SHP77 treated with DMSO at 0.1 percent for 48 hours (cell line): Measurements from ENCODE around the gene MRPL16.
"Not testable (repeated sequence)": the region's sequence is repeated elsewhere in the genome, so short reads cannot be mapped to it uniquely, and the experiment has no call there.

Experiments
- DNase-seq: peaks from one replicate; lab custom pipeline; 2025; lab: John Stamatoyannopoulos, UW

MRPL16 gene

DNA sequence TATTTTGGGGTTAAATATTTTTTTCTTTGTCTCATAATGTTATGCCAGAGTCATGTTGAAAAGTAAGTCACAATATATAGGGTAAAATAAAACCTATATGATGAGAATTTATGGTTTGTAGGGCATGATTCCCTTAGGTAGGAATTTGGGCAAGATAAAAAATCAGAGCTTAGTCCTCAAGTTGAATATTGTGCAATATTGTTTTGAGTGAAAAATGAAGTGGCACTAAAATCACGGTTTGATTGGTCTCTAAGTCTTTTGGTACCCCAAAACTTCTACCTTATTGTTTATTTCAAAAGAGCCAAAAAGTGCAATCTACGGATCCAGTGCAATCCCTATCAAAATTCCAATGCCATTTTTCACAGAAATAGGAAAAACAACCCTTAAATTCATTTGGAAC lies 1.6 kb upstream of the MRPL16 start:
- no peak for DNase-seq

- DNase-seq: no peak
These were observed 307 bp upstream of the MRPL16 start for GRCh38 chr11:59810911-59811259.

- DNase-seq: no peak
These were observed 3.4 kb downstream of the MRPL16 start for GRCh38 chr11:59807047-59807610.

DNA sequence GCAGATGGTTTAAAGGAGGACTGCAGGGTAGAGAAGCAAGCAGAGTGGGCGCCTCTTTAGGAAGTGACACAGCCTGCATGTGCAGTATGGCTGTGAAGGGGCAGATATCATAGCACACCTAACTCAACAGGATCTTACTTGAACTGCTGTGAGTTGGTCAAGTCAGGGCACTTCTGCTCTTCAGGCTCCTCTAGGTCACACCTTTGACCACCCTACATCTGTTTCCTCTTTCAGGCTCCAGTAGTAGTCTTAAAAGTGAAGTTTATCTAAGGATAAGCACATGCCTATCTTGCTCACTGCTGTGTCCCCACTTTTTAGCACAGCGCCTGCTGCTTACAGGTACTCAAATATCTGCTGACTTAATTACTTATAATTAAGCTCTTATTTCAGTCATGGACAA lies 6.5 kb downstream of the MRPL16 start:
- no peak for DNase-seq

DNA sequence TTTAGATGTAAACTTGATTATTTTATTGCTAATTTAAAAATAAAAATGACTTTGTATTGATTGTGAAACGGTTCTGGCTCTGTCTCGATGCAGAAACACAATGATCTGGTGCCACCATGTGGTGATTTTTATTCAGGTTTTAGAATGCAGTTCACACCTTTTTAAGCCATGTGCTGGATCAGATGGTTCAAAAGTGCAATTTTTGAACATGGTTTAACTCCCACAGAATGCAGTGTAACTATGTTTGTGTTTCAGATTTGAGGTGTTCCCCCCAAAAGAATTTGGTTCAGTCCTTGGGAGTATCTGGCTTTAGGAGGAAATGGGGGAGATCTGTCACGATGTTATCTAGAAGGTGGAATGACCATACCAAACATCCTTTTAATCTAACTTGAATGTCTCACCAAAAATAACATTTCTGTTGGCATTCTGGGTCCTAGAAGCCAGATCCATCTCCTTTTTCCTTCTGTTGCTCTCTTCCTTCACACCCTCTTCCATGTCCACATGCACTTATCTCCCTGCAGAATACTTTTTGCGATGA lies 7.9 kb downstream of the MRPL16 start:
- no peak for DNase-seq

DNA sequence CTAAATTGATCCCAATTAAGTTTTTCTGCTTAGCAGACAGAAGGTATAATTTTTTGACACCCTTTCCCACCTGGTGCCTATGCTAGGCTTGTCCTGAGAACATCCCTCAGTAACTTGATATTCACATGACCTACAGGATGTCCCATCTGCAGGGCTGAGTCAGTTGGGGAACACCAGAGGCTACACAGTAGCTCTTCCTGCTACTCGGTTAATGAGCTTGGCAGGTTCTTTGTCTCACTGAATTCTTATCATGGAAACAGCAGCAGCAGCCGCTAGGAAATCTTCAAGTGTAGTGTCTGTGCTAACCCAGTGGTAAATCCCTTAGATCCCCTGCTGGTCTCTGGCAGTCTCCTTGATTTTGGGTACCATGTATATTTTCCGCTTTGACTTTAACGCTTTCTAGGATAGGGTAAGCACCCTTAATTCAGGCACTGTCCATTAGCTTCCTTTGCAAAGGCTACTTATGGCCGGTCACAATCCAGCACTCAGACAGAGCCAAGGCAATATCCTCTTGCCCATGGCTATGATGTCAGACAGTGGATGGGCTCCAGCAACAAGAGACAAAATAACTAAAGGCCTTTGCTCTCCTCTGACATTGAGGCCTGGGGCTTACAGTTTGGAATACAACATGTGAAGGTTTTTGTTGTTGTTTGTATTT lies 8.5 kb downstream of the MRPL16 start:
- DNase-seq: no peak

DNA sequence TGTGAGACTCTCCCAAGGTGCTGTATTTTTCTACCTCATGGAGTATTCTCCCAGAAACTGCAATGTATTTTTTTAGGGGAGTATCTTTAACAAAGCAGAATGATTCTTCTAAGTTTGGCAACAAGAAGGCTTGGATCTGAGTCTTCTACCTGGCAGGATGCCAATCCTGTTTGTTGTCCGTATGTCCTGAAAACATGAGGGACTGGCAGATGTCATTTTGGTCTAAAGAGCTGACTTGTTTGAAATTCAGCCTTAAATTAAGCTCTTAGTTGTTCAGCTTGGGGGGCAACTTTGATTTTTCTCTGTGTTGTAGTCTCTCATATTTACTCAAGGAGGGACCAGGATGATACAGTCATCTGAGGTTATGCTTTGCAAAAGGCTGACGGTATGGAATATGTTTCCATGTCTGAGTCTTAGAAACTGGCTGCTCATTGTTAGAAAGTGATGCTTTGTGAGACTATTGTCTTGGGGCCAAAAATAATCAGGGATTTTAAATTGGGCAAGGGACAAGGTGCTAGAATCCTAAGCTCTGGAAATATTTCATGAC lies 9.3 kb downstream of the MRPL16 start:
- DNase-seq: no peak

- DNase-seq: no peak
These were observed 10.1 kb downstream of the MRPL16 start for GRCh38 chr11:59800390-59801025.

GRCh38 chr11:59794417-59794816 lies 16.2 kb downstream of the MRPL16 start:
- no peak for DNase-seq

- no peak for DNase-seq
These were observed 18.1 kb downstream of the MRPL16 start for GRCh38 chr11:59792507-59792906.

GRCh38 chr11:59791639-59792038 lies 18.9 kb downstream of the MRPL16 start:
- DNase-seq: no peak

GRCh38 chr11:59787816-59788215 lies 22.8 kb downstream of the MRPL16 start:
- no peak for DNase-seq

DNA sequence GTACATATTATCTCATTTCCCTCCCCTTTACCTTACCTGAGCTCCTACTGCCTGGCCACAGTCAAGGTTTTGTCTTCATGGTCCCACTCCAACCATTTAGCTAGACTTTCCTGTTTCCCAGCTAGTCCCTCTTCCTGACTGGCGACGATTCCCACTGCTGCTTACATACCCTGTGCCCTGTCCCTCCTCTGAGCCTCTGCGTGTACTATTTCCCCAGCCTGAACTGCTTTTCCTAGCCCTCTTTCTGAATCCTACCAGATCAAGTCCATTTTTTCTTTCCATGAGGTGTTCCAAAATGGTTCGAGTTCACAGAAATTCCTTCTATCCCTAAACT lies 23.4 kb downstream of the MRPL16 start:
- DNase-seq: no peak

- DNase-seq: no peak
These were observed 24.8 kb downstream of the MRPL16 start for GRCh38 chr11:59785818-59786217.

- not testable (repeated sequence) for DNase-seq
These were observed 26.1 kb downstream of the MRPL16 start for GRCh38 chr11:59784441-59784840.

DNA sequence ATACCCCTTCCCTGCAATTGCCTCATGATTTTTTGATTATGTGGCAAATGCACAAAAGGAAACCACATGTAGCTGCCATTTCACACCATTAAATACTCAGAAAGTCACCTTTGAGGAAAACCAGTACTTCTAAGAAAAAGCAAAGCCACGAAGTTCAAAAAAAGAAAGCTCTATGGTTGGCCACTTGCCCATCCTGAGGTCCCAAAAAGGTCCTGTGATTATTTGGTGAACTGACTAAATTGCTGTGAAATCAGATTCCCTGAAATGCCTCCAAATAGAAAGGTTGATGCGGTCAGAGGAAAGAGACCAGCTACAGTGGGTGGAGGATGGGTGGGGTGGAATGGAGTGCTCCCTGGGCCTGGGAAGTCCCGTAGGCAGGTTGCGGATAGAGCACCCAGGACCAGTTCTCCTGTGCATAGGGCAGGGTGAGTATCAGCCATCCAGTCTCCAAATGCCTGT lies 26.9 kb downstream of the MRPL16 start:
- DNase-seq: no peak

GRCh38 chr11:59782080-59782479 lies 28.5 kb downstream of the MRPL16 start:
- DNase-seq: no peak

DNA sequence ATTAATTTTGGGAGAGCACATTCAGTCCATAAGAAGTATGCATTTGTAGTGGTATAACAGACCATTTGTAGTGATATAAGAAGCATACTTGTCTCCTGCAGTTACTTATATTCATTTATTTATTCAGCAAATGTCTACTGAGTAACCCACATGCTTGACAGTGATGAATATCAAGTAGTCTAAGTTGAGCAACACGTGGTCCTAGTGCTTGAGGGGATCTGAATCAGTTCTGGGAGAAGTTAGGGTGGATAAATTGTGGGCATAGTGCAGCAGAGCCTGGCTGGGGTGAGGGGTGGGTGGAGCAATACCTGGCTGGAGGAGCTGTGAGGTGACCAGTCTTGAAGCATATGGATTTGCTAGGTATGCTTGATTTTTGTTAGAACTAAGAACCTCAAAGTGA lies 31.1 kb downstream of the MRPL16 start:
- no peak for DNase-seq

- DNase-seq: no peak
These were observed 32.5 kb downstream of the MRPL16 start for GRCh38 chr11:59778122-59778521.

- DNase-seq: no peak
These were observed 33.5 kb downstream of the MRPL16 start for GRCh38 chr11:59777104-59777503.

GRCh38 chr11:59776210-59777066 lies 34.1 kb downstream of the MRPL16 start:
- no peak for DNase-seq

DNA sequence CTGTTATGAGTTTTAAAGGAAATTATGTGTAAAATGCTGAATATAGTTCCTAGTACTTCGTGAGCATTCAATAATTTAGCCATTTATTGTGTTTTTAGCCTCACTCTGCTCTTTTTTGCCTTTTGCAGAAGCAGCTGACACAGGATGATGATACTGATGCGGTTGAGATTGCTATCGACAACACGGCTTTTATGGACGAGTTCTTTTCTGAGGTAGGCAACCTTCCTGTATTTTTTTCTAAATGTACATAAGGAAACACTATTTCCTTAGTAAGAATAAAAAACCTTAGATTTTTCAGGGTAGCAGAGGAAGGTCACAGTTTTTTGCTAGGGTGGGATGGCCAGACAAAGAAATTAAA lies 37.5 kb downstream of the MRPL16 start:
- DNase-seq: no peak
